ENCODE data around the gene ARL4A. TPM values are rescaled to one million over a fixed set of nuclear protein-coding genes. Genes with fewer than 3 reads are reported as not detected.

Gene ARL4A
- total and polyA plus RNA-seq, 2 of the 13 experiments (the other 11 are each of a cell fraction or from before 2014, with no cell fraction given) = 10.8 to 25.6 TPM

- TF ChIP-seq CBFB (CRISPR knock-in tag; IDR thresholded peaks at IDR 0.05) (peak; percentile 49; the same call in 1 of the 2 replicates), PHF8 (CRISPR knock-in tag; IDR thresholded peaks at IDR 0.05) (peak; percentile 72; the same call in 1 of the 2 replicates), MIER3 (CRISPR knock-in tag; IDR thresholded peaks at IDR 0.05; ENCODE audit: borderline replicate concordance) (peak; percentile 26; the same call in 1 of the 2 replicates), ZFAT (CRISPR knock-in tag; conservative IDR thresholded peaks at IDR 0.05) (no peak), SOX13 (IDR thresholded peaks at IDR 0.05) (no peak), SOX13 (CRISPR knock-in tag; conservative IDR thresholded peaks at IDR 0.05 in 1 of 2, IDR thresholded peaks at IDR 0.05 in 1 of 2) (0 out of 4 replicates have a peak, but pooled peaks of 1 of the 2 experiments have one; percentile 12), ZBTB34 (CRISPR knock-in tag; IDR thresholded peaks at IDR 0.05) (no peak), PATZ1 (CRISPR knock-in tag; IDR thresholded peaks at IDR 0.05) (0 out of 2 replicates have a peak, but pooled peaks have one; percentile 21), ZNF510 (CRISPR knock-in tag; IDR thresholded peaks at IDR 0.05; ENCODE audit: low read depth) (0 out of 2 replicates have a peak, but pooled peaks have one; percentile 3), CBX5 (CRISPR knock-in tag; IDR thresholded peaks at IDR 0.05; ENCODE audit: borderline replicate concordance) (peak; percentile 10; the same call in 1 of the 2 replicates), ZMYM2 (CRISPR knock-in tag; IDR thresholded peaks at IDR 0.05) (no peak), ZNF382 (CRISPR knock-in tag; IDR thresholded peaks at IDR 0.05; ENCODE audit: borderline replicate concordance) (no peak), EP300 (IDR thresholded peaks at IDR 0.05; ENCODE audit: low read depth in 2 of 2, low read length in 2 of 2) (no peak; a peak in 1 of 4 replicates), EP300 (CRISPR knock-in tag; IDR thresholded peaks at IDR 0.05; ENCODE audit: borderline replicate concordance) (no peak), PLRG1 (conservative IDR thresholded peaks at IDR 0.05) (no peak), SKI (IDR thresholded peaks at IDR 0.05; ENCODE audit: partially characterized antibody) (no peak)
- TF ChIP-seq, protein P1, sequence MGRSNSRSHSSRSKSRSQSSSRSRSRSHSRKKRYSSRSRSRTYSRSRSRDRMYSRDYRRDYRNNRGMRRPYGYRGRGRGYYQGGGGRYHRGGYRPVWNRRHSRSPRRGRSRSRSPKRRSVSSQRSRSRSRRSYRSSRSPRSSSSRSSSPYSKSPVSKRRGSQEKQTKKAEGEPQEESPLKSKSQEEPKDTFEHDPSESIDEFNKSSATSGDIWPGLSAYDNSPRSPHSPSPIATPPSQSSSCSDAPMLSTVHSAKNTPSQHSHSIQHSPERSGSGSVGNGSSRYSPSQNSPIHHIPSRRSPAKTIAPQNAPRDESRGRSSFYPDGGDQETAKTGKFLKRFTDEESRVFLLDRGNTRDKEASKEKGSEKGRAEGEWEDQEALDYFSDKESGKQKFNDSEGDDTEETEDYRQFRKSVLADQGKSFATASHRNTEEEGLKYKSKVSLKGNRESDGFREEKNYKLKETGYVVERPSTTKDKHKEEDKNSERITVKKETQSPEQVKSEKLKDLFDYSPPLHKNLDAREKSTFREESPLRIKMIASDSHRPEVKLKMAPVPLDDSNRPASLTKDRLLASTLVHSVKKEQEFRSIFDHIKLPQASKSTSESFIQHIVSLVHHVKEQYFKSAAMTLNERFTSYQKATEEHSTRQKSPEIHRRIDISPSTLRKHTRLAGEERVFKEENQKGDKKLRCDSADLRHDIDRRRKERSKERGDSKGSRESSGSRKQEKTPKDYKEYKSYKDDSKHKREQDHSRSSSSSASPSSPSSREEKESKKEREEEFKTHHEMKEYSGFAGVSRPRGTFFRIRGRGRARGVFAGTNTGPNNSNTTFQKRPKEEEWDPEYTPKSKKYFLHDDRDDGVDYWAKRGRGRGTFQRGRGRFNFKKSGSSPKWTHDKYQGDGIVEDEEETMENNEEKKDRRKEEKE (IDR thresholded peaks at IDR 0.05) = no peak
- TF ChIP-seq, protein P2, sequence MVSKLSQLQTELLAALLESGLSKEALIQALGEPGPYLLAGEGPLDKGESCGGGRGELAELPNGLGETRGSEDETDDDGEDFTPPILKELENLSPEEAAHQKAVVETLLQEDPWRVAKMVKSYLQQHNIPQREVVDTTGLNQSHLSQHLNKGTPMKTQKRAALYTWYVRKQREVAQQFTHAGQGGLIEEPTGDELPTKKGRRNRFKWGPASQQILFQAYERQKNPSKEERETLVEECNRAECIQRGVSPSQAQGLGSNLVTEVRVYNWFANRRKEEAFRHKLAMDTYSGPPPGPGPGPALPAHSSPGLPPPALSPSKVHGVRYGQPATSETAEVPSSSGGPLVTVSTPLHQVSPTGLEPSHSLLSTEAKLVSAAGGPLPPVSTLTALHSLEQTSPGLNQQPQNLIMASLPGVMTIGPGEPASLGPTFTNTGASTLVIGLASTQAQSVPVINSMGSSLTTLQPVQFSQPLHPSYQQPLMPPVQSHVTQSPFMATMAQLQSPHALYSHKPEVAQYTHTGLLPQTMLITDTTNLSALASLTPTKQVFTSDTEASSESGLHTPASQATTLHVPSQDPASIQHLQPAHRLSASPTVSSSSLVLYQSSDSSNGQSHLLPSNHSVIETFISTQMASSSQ (IDR thresholded peaks at IDR 0.05; ENCODE audit: low read depth) = no peak
- TF ChIP-seq, protein P2 (CRISPR knock-in tag; IDR thresholded peaks at IDR 0.05; ENCODE audit: borderline replicate concordance) = peak; percentile 58; the same call in 1 of the 2 replicates
Measured at GRCh38 chr7:12686891-12687717, at the start of gene ARL4A (continued).

Data from HepG2 (cell line).